ENCODE measurements around the gene CCDC171. TPM values are rescaled to one million over a fixed set of nuclear protein-coding genes. Genes with fewer than 3 reads are reported as not detected.

CCDC171 gene
- total RNA-seq, 1 experiment from 2014 or later = 2.4 TPM

DNA sequence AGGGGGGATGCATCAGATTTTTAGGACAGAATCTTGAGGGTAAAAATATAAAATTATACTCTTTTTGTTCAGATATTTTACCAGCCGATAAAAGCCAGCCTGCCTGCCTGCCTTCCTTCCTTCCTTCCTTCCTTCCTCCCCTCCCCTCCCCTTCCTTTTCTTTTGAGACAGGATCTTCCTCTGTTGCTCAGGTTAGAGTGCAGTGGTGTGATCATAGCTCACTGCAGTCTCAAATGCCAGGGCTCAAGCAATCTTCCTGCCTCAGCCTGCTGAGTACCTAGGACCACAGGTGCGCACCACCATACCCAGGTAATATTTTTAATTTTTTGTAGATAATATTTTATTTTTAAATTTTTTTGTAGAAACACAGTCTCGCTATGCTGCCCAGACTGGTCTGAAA is 330.0 kb downstream of the CCDC171 start:
- H3K4ac ChIP-seq (ENCODE audit: low read depth, low read length) = no peak overlapping the region
- H3K14ac ChIP-seq (ENCODE audit: insufficient read depth, low read length) = no peak overlapping the region
- no peak overlapping the region for H4K8ac ChIP-seq (replicated peaks; ENCODE audit: insufficient read length, low read depth, low read length)
- H3K23ac ChIP-seq (ENCODE audit: insufficient read length, low read depth, low read length) = no peak overlapping the region
- no peak overlapping the region for H3K4me2 ChIP-seq (ENCODE audit: insufficient read depth, insufficient read length, low read length)
- no peaks in the 10 kb centered on the region for H3K27me3 ChIP-seq (ENCODE audit: insufficient read depth, low read length)
- H3T11ph ChIP-seq (ENCODE audit: low read length) = no peak overlapping the region
- no peak overlapping the region for H2AK5ac ChIP-seq (ENCODE audit: insufficient read length, low read length)
- H2AFZ ChIP-seq (ENCODE audit: low read length) = no peak overlapping the region
- H3K36me3 Mint-ChIP-seq (ENCODE audit: insufficient read depth in 1 of 3, low read depth in 3 of 3) = no peaks in the 10 kb centered on the region
- H4K5ac ChIP-seq (ENCODE audit: insufficient read length, low read depth, low read length) = no peak overlapping the region
- DNase-seq = no peak
- H3K79me2 ChIP-seq (ENCODE audit: insufficient read depth, low read length) = no peaks in the 10 kb centered on the region
- no peaks in the 10 kb centered on the region for H3K23me2 ChIP-seq (ENCODE audit: insufficient read length, low read depth, low read length, poor library complexity, severe bottlenecking)
- no peak overlapping the region for H4K91ac ChIP-seq (ENCODE audit: insufficient read length, low read depth, low read length)
- H2BK120ac ChIP-seq (ENCODE audit: low read depth, low read length, poor library complexity, severe bottlenecking) = no peak overlapping the region
- no peak overlapping the region for H3K27ac ChIP-seq (ENCODE audit: insufficient read length, low read depth, low read length)
- H3K9ac ChIP-seq (ENCODE audit: extremely low read depth, insufficient read length, low read length) = no peak overlapping the region
- no peaks in the 10 kb centered on the region for H3K9me3 ChIP-seq (ENCODE audit: control insufficient read depth, low read depth, low read length)
- no peak overlapping the region for H2BK12ac ChIP-seq (ENCODE audit: insufficient read length, low read depth, low read length)
- H3K4me1 Mint-ChIP-seq = peaks cover 5 to 8% of the 10 kb centered on the region in 2 experiments; a peak in 3 of 4 replicates
- no peaks in the 10 kb centered on the region for H4K20me1 ChIP-seq (ENCODE audit: control insufficient read depth, insufficient read depth, insufficient read length)
- no peak overlapping the region for H2BK5ac ChIP-seq (ENCODE audit: insufficient read length, low read length)
- H3K18ac ChIP-seq (ENCODE audit: insufficient read length, low read depth, low read length) = no peak overlapping the region
- no peaks in the 10 kb centered on the region for H3K79me1 ChIP-seq (ENCODE audit: insufficient read depth, low read depth, low read length, poor library complexity, severe bottlenecking)
- WGBS (ENCODE audit: extremely low coverage, insufficient read length, low lambda C conversion rate) = no CpG with 5 or more reads among the region's 3 CpGs
- no peaks in the 10 kb centered on the region for H3K4me1 ChIP-seq (ENCODE audit: insufficient read depth, low read length)
- H3K27me3 Mint-ChIP-seq (ENCODE audit: low read depth) = no peaks in the 10 kb centered on the region
- TF ChIP-seq, protein P1, sequence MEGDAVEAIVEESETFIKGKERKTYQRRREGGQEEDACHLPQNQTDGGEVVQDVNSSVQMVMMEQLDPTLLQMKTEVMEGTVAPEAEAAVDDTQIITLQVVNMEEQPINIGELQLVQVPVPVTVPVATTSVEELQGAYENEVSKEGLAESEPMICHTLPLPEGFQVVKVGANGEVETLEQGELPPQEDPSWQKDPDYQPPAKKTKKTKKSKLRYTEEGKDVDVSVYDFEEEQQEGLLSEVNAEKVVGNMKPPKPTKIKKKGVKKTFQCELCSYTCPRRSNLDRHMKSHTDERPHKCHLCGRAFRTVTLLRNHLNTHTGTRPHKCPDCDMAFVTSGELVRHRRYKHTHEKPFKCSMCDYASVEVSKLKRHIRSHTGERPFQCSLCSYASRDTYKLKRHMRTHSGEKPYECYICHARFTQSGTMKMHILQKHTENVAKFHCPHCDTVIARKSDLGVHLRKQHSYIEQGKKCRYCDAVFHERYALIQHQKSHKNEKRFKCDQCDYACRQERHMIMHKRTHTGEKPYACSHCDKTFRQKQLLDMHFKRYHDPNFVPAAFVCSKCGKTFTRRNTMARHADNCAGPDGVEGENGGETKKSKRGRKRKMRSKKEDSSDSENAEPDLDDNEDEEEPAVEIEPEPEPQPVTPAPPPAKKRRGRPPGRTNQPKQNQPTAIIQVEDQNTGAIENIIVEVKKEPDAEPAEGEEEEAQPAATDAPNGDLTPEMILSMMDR (conservative IDR thresholded peaks at IDR 0.05) = no peak
- H2BK20ac ChIP-seq (ENCODE audit: low read depth, low read length, poor library complexity, severe bottlenecking) = no peak overlapping the region
- H2BK15ac ChIP-seq (ENCODE audit: low read depth, low read length) = no peak overlapping the region
- no peaks in the 10 kb centered on the region; a peak in 1 of 5 replicates for H3K9me3 Mint-ChIP-seq
- no peak overlapping the region for H3K56ac ChIP-seq (ENCODE audit: insufficient read length, low read depth, low read length)
- no peak overlapping the region for H3K27ac Mint-ChIP-seq
- H3K4me3 Mint-ChIP-seq = no peak overlapping the region

All from H9 (cell line).